HepG2 (cell line): ENCODE measurements around the gene OTOP2. TPM values are rescaled to one million over a fixed set of nuclear protein-coding genes. Genes with fewer than 3 reads are reported as not detected.

Experiments used
- BRCA1 ChIP-seq: sonication (generic); formaldehyde crosslinking; IDR thresholded peaks from 2 replicates; pipeline ENCODE4 v1.4.0; 2020; ENCODE audit warnings: missing genetic modification reagents
- CREM ChIP-seq, 2 experiments: sonication (generic) in 1 of 2; formaldehyde crosslinking in 1 of 2; IDR thresholded peaks; 2 replicates each; pipeline versions ENCODE4 v1.4.0 to v1.6.1; 2016 to 2020; ENCODE audit warnings: antibody characterized with exemption in 1 of 2, mild to moderate bottlenecking in 1 of 2, missing genetic modification reagents in 1 of 2
- FOXA3 ChIP-seq: IDR thresholded peaks from 2 replicates; pipeline ENCODE4 v1.6.1; 2016; ENCODE audit warnings: missing genetic modification reagents, missing compliant biosample characterization
- FOXK1 ChIP-seq: sonication (generic); formaldehyde crosslinking; IDR thresholded peaks from 2 replicates; pipeline ENCODE4 v1.4.0; 2020; ENCODE audit warnings: low read depth, missing genetic modification reagents, borderline replicate concordance
- HMGA1 ChIP-seq: sonication (generic); formaldehyde crosslinking; conservative IDR thresholded peaks from 2 replicates; pipeline ENCODE4 v1.4.0; 2020; ENCODE audit warnings: missing genetic modification reagents
- KDM3A ChIP-seq: IDR thresholded peaks from 2 replicates; pipeline ENCODE4 v1.6.1; 2018; ENCODE audit warnings: low read depth, missing compliant biosample characterization
- MBD4 ChIP-seq: IDR thresholded peaks from 2 replicates; pipeline ENCODE4 v1.6.1; 2012; ENCODE audit warnings: low read length, inconsistent platforms, borderline replicate concordance
- MXD4 ChIP-seq: IDR thresholded peaks from 2 replicates; pipeline ENCODE4 v1.6.1; 2016; ENCODE audit warnings: mild to moderate bottlenecking, missing biosample characterization, missing genetic modification reagents
- NPAS2 ChIP-seq: sonication (generic); formaldehyde crosslinking; IDR thresholded peaks from 2 replicates; pipeline ENCODE4 v1.8.0; 2022; ENCODE audit warnings: mild to moderate bottlenecking, missing genetic modification reagents, borderline replicate concordance
- NR2F2 ChIP-seq: IDR thresholded peaks from 2 replicates; pipeline ENCODE4 v1.6.1; 2012; ENCODE audit warnings: low read depth, inconsistent platforms, borderline replicate concordance
- TGIF2 ChIP-seq: IDR thresholded peaks from 2 replicates; pipeline ENCODE4 v1.6.1; 2016; ENCODE audit warnings: control low read depth, missing compliant biosample characterization
- ZMAT3 ChIP-seq: sonication (generic); formaldehyde crosslinking; conservative IDR thresholded peaks from 2 replicates; pipeline ENCODE4 v1.7.0; 2021; ENCODE audit warnings: missing genetic modification reagents
- ZMYM3 ChIP-seq: sonication (generic); formaldehyde crosslinking; IDR thresholded peaks from 2 replicates; pipeline ENCODE4 v1.5.1; 2020; ENCODE audit warnings: mild to moderate bottlenecking, missing genetic modification reagents
- ZNF24 ChIP-seq: fragments of 450-650 bp; IDR thresholded peaks from 2 replicates; pipeline ENCODE4 v1.6.1; 2017; ENCODE audit warnings: antibody characterized with exemption, mild to moderate bottlenecking
- ZNF30 ChIP-seq: sonication (generic); formaldehyde crosslinking; IDR thresholded peaks from 2 replicates; pipeline ENCODE4 v1.5.0; 2020; ENCODE audit warnings: mild to moderate bottlenecking, missing genetic modification reagents
- ZNF33A ChIP-seq: sonication (generic); formaldehyde crosslinking; IDR thresholded peaks from 2 replicates; pipeline ENCODE4 v1.5.1; 2020; ENCODE audit warnings: missing genetic modification reagents, mild to moderate bottlenecking, moderate library complexity, borderline replicate concordance
- ZNF598 ChIP-seq: sonication (generic); formaldehyde crosslinking; IDR thresholded peaks from 2 replicates; pipeline ENCODE4 v1.5.1; 2020; ENCODE audit warnings: mild to moderate bottlenecking, missing genetic modification reagents, borderline replicate concordance
- polyA plus RNA-seq, 8 experiments: library from polyadenylated mRNA; depleted of rRNA in 3 of 8; stranded (reverse) in 7 of 8; unstranded in 1 of 8; fragments of >200 nt; fragmentation: Illumina TruSeq in 4 of 8; extraction: Trizol in 4 of 8; gene quantifications; 2 replicates each; pipeline versions ENCODE4 v1.2.1 to v1.2.3, GENCODE V29; 2011 to 2016; ENCODE audit warnings: low read depth in 4 of 8, missing spikeins in 1 of 8, mixed read lengths in 1 of 8; ENCODE audit not compliant: insufficient read depth in 1 of 8
- total RNA-seq, 5 experiments: library from RNA; depleted of rRNA; stranded (reverse); fragments of >200 nt; fragmentation: Illumina TruSeq; extraction: Trizol; gene quantifications; 2 replicates each; pipeline ENCODE4 v1.2.3, GENCODE V29; 2016; ENCODE audit warnings: low read depth in 1 of 5
- TF ChIP-seq, protein P1 (sequence below): sonication (generic); formaldehyde crosslinking; IDR thresholded peaks from 2 replicates; pipeline ENCODE4 v1.4.0; 2020; ENCODE audit warnings: missing genetic modification reagents, mild to moderate bottlenecking, borderline replicate concordance
- TF ChIP-seq, protein P2 (sequence below): sonication (generic); formaldehyde crosslinking; IDR thresholded peaks from 2 replicates; pipeline ENCODE4 v1.4.0; 2020; ENCODE audit warnings: missing genetic modification reagents, borderline replicate concordance
- TF ChIP-seq, protein P3 (sequence below): sonication (generic); formaldehyde crosslinking; IDR thresholded peaks from 2 replicates; pipeline ENCODE4 v1.9.0; 2021; ENCODE audit warnings: missing genetic modification reagents, borderline replicate concordance
- TF ChIP-seq, protein P4 (sequence below): IDR thresholded peaks from 2 replicates; pipeline ENCODE4 v1.6.1; 2016; ENCODE audit warnings: missing compliant biosample characterization, missing genetic modification reagents, borderline replicate concordance

Gene OTOP2
- total and polyA plus RNA-seq, 2 of the 13 experiments (the other 11 are each of a cell fraction or from before 2014, with no cell fraction given), result not detected

DNA sequence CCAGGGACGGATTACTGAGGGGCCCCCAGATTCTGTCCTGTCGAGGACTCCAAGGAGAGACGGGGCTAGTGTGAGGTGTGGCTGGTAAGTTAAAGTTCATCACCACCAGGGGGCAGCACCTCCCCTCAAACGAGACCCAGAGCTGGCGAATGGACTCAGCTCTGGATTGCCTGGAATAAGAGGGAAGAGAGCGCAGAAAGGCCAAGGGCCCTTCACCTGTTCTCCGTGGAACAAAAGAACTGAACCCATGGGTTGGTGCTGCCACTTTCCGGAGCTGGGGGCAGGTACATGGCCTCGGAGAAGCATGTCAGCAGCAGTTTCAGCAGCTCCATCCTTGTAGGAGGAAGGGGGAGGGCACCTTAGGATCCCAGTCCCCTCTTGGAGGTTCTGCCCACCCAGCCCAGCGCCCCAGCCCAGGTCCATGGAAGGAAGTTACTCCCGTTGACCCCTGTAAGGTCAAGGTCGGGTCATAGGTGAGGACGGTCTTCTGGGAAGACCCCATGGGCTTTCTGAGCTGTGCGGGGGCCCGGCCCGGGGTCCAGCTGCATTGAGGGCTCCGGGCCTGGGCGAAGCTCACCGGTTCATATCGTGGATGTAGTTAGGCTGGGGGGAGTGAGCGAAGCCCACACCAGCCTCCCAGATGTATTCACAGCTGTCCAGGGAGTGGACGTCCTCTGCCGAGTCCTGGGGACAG lies 37.7 kb downstream of the OTOP2 start (continued):
- TF ChIP-seq, protein P1, sequence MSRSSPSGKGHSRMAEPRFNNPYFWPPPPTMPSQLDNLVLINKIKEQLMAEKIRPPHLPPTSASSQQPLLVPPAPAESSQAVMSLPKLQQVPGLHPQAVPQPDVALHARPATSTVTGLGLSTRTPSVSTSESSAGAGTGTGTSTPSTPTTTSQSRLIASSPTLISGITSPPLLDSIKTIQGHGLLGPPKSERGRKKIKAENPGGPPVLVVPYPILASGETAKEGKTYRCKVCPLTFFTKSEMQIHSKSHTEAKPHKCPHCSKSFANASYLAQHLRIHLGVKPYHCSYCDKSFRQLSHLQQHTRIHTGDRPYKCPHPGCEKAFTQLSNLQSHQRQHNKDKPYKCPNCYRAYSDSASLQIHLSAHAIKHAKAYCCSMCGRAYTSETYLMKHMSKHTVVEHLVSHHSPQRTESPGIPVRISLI (CRISPR knock-in tag), result no peak
- TF ChIP-seq, protein P2, sequence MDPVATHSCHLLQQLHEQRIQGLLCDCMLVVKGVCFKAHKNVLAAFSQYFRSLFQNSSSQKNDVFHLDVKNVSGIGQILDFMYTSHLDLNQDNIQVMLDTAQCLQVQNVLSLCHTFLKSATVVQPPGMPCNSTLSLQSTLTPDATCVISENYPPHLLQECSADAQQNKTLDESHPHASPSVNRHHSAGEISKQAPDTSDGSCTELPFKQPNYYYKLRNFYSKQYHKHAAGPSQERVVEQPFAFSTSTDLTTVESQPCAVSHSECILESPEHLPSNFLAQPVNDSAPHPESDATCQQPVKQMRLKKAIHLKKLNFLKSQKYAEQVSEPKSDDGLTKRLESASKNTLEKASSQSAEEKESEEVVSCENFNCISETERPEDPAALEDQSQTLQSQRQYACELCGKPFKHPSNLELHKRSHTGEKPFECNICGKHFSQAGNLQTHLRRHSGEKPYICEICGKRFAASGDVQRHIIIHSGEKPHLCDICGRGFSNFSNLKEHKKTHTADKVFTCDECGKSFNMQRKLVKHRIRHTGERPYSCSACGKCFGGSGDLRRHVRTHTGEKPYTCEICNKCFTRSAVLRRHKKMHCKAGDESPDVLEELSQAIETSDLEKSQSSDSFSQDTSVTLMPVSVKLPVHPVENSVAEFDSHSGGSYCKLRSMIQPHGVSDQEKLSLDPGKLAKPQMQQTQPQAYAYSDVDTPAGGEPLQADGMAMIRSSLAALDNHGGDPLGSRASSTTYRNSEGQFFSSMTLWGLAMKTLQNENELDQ, result no peak
- TF ChIP-seq NPAS2 (CRISPR knock-in tag), result no peak
- no peak for TF ChIP-seq ZMAT3 (CRISPR knock-in tag)
- TF ChIP-seq ZNF30 (CRISPR knock-in tag), result no peak
- TF ChIP-seq MBD4, result no peak
- 0 out of 2 replicates have a peak, but pooled peaks have one; percentile 14 for TF ChIP-seq ZMYM3 (CRISPR knock-in tag)
- TF ChIP-seq NR2F2, result no peak
- TF ChIP-seq MXD4 (CRISPR knock-in tag), result no peak
- 0 out of 2 replicates have a peak, but pooled peaks have one; percentile 37 for TF ChIP-seq TGIF2 (CRISPR knock-in tag)
- TF ChIP-seq KDM3A (CRISPR knock-in tag), result no peak
- TF ChIP-seq, protein P3, sequence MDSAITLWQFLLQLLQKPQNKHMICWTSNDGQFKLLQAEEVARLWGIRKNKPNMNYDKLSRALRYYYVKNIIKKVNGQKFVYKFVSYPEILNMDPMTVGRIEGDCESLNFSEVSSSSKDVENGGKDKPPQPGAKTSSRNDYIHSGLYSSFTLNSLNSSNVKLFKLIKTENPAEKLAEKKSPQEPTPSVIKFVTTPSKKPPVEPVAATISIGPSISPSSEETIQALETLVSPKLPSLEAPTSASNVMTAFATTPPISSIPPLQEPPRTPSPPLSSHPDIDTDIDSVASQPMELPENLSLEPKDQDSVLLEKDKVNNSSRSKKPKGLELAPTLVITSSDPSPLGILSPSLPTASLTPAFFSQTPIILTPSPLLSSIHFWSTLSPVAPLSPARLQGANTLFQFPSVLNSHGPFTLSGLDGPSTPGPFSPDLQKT (CRISPR knock-in tag), result no peak
- no peak for TF ChIP-seq CREM (IDR thresholded peaks at IDR 0.05)
- TF ChIP-seq CREM (CRISPR knock-in tag; IDR thresholded peaks at IDR 0.05), result no peak
- TF ChIP-seq ZNF33A, result no peak
- no peak for TF ChIP-seq BRCA1 (CRISPR knock-in tag)
- no peak for TF ChIP-seq ZNF24
- no peak for TF ChIP-seq HMGA1 (CRISPR knock-in tag)
- TF ChIP-seq, protein P4, sequence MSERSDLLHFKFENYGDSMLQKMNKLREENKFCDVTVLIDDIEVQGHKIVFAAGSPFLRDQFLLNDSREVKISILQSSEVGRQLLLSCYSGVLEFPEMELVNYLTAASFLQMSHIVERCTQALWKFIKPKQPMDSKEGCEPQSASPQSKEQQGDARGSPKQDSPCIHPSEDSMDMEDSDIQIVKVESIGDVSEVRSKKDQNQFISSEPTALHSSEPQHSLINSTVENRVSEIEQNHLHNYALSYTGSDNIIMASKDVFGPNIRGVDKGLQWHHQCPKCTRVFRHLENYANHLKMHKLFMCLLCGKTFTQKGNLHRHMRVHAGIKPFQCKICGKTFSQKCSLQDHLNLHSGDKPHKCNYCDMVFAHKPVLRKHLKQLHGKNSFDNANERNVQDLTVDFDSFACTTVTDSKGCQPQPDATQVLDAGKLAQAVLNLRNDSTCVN (CRISPR knock-in tag), result 0 out of 2 replicates have a peak, but pooled peaks have one; percentile 48
- no peak for TF ChIP-seq FOXK1 (CRISPR knock-in tag)
- no peak for TF ChIP-seq FOXA3
- TF ChIP-seq ZNF598, result peak; percentile 43; the same call in 1 of the 2 replicates
